Pancreas (tissue), 10 donors: Measurements from ENCODE around the gene ASB8. TPM values are rescaled to one million over a fixed set of nuclear protein-coding genes. Genes with fewer than 3 reads are reported as not detected.
"Not testable (repeated sequence)": the region's sequence is repeated elsewhere in the genome, so short reads cannot be mapped to it uniquely, and the experiment has no call there.

Experiments used
- ATAC-seq, 4 donors: fragments of 200-7000 bp; cut with Tn5 transposase; one replicate each; pipeline versions ENCODE4 v1.8.0 to v1.9.1; 2020; ENCODE audit warnings: mild to moderate bottlenecking in 4 of 4, moderate library complexity in 4 of 4
- DNase-seq, 6 donors: peaks; one replicate each; pipeline ENCODE4 v3.0.0-alpha.2; 2020
- FAIRE-seq: peaks from 2 replicates; lab custom pipeline; 2012; peaks lifted over from hg19 to GRCh38; lab: Jason Lieb, UNC
- H3K27ac ChIP-seq, 4 donors: fragments of 200-600 bp; sonication (generic); 1 replicate in 3 of 4; 2 replicates in 1 of 4; pipeline versions ENCODE4 v1.5.0 to v1.8.0; 2020
- H3K27me3 ChIP-seq, 4 donors: fragments of 200-600 bp; one replicate each; pipeline ENCODE4 v1.8.0; 2021
- H3K36me3 ChIP-seq, 3 donors: fragments of 200-600 bp; sonication (generic) in 1 of 3; one replicate each; pipeline versions ENCODE4 v1.5.0 to v1.8.0; 2020 to 2021
- H3K4me1 ChIP-seq, 3 donors: fragments of 200-600 bp; one replicate each; pipeline ENCODE4 v1.8.0; 2021
- H3K4me3 ChIP-seq, 4 donors: fragments of 200-600 bp; sonication (generic) in 2 of 4; one replicate each; pipeline versions ENCODE4 v1.5.0 to v1.8.0; 2020 to 2021
- H3K9me3 ChIP-seq, 4 donors: fragments of 200-600 bp; one replicate each; pipeline ENCODE4 v1.8.0; 2021
- CTCF ChIP-seq, 4 donors: fragments of 200-600 bp; sonication (generic) in 3 of 4; IDR thresholded peaks; one replicate each; pipeline versions ENCODE4 v1.5.0 to v1.8.0; 2021; ENCODE audit warnings: antibody characterized with exemption in 4 of 4
- WGBS, 2 donors: extraction: QIAGEN DNeasy Blood & Tissue Kit; methylation state at CpG; one replicate each; pipeline ENCODE4 v1.1.7; 2013; 5-methylcytosine and 5-hydroxymethylcytosine counted together
- intact Hi-C, 3 donors: fragments of 100-400 bp; cut with DNase I; formaldehyde crosslinking; loops; one replicate each; pipeline versions ENCODE4 v1.11.1 to v1.14.2; 2022
- polyA plus RNA-seq, 2 donors: library from polyadenylated mRNA; stranded (reverse); fragments of 200-250 nt; gene quantifications; one replicate each; pipeline ENCODE4 v1.2.3, GENCODE V29; 2013
- total RNA-seq, 6 donors: library from RNA; stranded (reverse); fragmentation: NEBNext Ultra II Directional in 4 of 6; extraction: Animal tissue kit (Norgen Biotek cat#: 25700) in 4 of 6; gene quantifications; one replicate each; pipeline versions ENCODE4 v1.2.1 to v1.2.4, GENCODE V29; 2021 to 2023
- donor health status: healthy with polysubstance abuse.
- donor health status: DM: no; HTN: no; CAD: no; lungs with moderate emphysema.
- donor health status: DM: no; HTN: no; CAD: no.
- donor health status: control.
- donor health status: control.
- donor health status: Bipolar disorder and iron deficiency.
- donor health status: DM: yes; HTN: yes; CAD: no.
- donor health status: DM: no; HTN: no; CAD: no.
- donor health status: DM: no; HTN: no; CAD: no.
- donor health status: DM: yes; HTN: yes; CAD: no.

Gene ASB8
- total and polyA plus RNA-seq, 8 donors: 8.1 to 27.6 (median 19.4) TPM

- FAIRE-seq (no peak), DNase-seq (no peak), ATAC-seq (no peak)
- no peaks in the 10 kb centered on the region for H3K9me3 ChIP-seq
- 85 to 100% methylated on average over 1 of the region's 1 CpG for WGBS, 2 donors
- no peaks in the 10 kb centered on the region for H3K4me1 ChIP-seq
- intact Hi-C loops: no loop called here
- no peaks in the 10 kb centered on the region for H3K27me3 ChIP-seq
- H3K36me3 ChIP-seq: peaks cover 0 to 4% (median 0%) of the 10 kb centered on the region in 3 donors
- no peak for TF ChIP-seq CTCF (IDR thresholded peaks at IDR 0.05)
- H3K27ac ChIP-seq: no peak overlapping the region
- H3K4me3 ChIP-seq: no peak overlapping the region
These were observed 28.5 kb downstream of the ASB8 start for GRCh38 chr12:48128800-48129199.

- Histone ChIP-seq H3K4me1 (no peaks in the 10 kb centered on the region), H3K27me3 (no peaks in the 10 kb centered on the region), H3K27ac (no peak overlapping the region), H3K9me3 (no peaks in the 10 kb centered on the region), H3K36me3 (peaks cover 0 to 4% (median 0%) of the 10 kb centered on the region in 3 donors), H3K4me3 (no peak overlapping the region)
- 93 to 95% methylated on average over 2 of the region's 2 CpGs for WGBS, 2 donors
- DNase-seq (no peak), ATAC-seq (no peak), FAIRE-seq (no peak)
- intact Hi-C loops: no loop called here
- no peak for TF ChIP-seq CTCF (IDR thresholded peaks at IDR 0.05)
These were observed 30.2 kb downstream of the ASB8 start for GRCh38 chr12:48126953-48127630.

- H3K27ac ChIP-seq: no peak overlapping the region
- no peaks in the 10 kb centered on the region for H3K27me3 ChIP-seq
- FAIRE-seq (no peak), ATAC-seq (no peak), DNase-seq (no peak)
- intact Hi-C loops: no loop called here
- no peak for TF ChIP-seq CTCF (IDR thresholded peaks at IDR 0.05)
- no peaks in the 10 kb centered on the region for H3K4me1 ChIP-seq
- no peaks in the 10 kb centered on the region for H3K9me3 ChIP-seq
- peaks cover 0 to 4% (median 0%) of the 10 kb centered on the region in 3 donors for H3K36me3 ChIP-seq
- H3K4me3 ChIP-seq: no peak overlapping the region
- WGBS, 2 donors: 80 to 81% methylated on average over 4 of the region's 4 CpGs
These were observed 31.3 kb downstream of the ASB8 start for GRCh38 chr12:48125985-48126384.

GRCh38 chr12:48125542-48125941 is 31.8 kb downstream of the ASB8 start:
- WGBS, 2 donors: 92 to 96% methylated on average over 5 of the region's 5 CpGs

GRCh38 chr12:48123169-48123568 is 34.1 kb downstream of the ASB8 start:
- Histone ChIP-seq H3K9me3 (no peaks in the 10 kb centered on the region), H3K36me3 (no peaks in the 10 kb centered on the region), H3K4me1 (peaks cover 0 to 8% (median 0%) of the 10 kb centered on the region in 3 donors), H3K27ac (no peak overlapping the region), H3K27me3 (no peaks in the 10 kb centered on the region), H3K4me3 (no peak overlapping the region)
- no peak for DNase-seq
- WGBS, 2 donors: 36 to 43% methylated on average over 4 of the region's 4 CpGs
- no peak for TF ChIP-seq CTCF (IDR thresholded peaks at IDR 0.05)
- no peak for ATAC-seq
- FAIRE-seq: no peak
- intact Hi-C loops: no loop called here

More at GRCh38 chr12:48125542-48125941, 31.8 kb downstream of the ASB8 start:
- H3K36me3 ChIP-seq, DNase-seq, H3K4me3 ChIP-seq, FAIRE-seq, H3K9me3 ChIP-seq, ATAC-seq, H3K27me3 ChIP-seq, H3K27ac ChIP-seq, intact Hi-C loops, H3K4me1 ChIP-seq: not testable (repeated sequence)
